GM21529 (cell line): ENCODE results near the gene CYP4Z1.
"Not testable (repeated sequence)": the region's sequence is repeated elsewhere in the genome, so short reads cannot be mapped to it uniquely, and the experiment has no call there.

Experiments
- ATAC-seq: cut with Tn5 transposase; IDR thresholded peaks from one replicate; pipeline ENCODE4 v1.9.1; 2021; ENCODE audit not compliant: unreplicated experiment

CYP4Z1 gene

DNA sequence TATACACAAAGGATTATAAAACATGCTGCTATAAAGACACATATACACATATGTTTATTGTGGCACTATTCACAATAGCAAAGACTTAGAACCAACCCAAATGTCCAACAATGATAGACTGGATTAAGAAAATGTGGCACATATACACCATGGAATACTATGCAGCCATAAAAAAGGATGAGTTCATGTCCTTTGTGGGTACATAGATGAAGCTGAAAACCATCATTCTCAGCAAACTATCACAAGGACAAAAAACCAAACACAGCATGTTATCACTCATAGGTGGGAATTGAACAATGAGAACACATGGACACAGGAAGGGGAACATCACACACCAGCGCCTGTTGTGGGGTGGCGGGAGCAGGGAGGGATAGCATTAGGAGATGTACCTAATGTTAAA, 60.0 kb downstream of the CYP4Z1 start:
- not testable (repeated sequence) for ATAC-seq

GRCh38 chr1:47128221-47128620, 61.2 kb downstream of the CYP4Z1 start:
- ATAC-seq, result no peak

DNA sequence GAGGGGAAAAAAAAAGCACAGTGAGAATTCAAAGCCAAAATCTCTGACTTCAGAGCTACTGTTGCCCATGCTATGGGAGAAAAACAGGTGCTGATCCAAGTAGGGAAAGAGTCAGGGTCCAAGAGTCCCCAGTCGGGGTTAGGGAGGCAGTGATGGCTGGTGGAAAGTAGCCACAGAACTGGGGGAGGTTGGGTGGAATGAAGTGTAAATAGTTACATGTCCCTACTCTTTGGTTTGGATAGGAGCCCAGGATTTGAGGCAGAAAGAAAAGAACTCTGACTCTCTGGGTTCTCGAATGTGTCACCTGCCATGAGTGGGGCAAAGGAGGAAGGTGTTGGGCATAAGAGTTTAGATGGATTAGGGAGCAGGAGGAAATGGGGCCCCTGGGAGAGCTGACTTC, 61.8 kb downstream of the CYP4Z1 start:
- not testable (repeated sequence) for ATAC-seq

DNA sequence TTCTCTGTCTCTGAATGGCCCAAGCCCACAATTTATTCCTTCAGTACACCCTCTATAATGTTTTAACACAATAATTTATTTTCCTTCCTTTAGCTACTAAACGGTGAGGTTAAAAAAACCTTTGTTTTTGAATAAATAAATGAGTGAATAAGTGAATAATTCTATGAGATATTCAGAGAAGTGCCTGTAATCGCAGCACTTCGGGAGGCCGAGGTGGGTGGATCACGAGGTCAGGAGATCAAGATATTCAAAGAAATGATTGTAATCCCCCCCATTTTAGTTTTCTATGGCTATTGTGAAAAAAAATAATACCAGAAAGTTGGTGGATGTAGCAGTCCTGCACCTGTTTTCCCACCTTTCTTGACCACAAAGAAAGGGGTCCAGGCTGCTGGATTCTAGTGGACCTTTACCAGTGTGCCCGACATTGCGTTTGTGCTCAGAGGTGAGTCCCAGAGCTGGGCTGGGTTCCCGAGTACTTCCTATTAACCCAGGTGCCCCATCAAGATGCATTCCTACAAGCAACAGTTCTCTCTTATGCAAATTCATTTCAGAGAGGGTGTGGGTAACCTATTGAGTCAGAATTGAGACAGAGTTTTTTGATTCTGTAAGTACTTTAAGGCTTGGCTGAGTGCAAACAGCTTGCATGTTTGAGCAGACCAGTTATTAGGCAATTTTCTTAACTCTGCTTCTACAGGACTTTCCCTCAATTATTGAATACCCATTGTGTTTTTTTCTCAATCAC, 62.6 kb downstream of the CYP4Z1 start:
- ATAC-seq, result not testable (repeated sequence)

- not testable (repeated sequence) for ATAC-seq
These were observed 65.6 kb downstream of the CYP4Z1 start for GRCh38 chr1:47132665-47133064.

- no peak for ATAC-seq
These were observed 70.2 kb downstream of the CYP4Z1 start, which contains the start of gene CYP4A22 for GRCh38 chr1:47137198-47137597. Gene CYP4A22 (plus strand): TSS chr1:47137441. CDS start chr1:47137486, 45 bp downstream.

- ATAC-seq, result no peak
These were observed 71.0 kb downstream of the CYP4Z1 start for GRCh38 chr1:47137925-47138615.

DNA sequence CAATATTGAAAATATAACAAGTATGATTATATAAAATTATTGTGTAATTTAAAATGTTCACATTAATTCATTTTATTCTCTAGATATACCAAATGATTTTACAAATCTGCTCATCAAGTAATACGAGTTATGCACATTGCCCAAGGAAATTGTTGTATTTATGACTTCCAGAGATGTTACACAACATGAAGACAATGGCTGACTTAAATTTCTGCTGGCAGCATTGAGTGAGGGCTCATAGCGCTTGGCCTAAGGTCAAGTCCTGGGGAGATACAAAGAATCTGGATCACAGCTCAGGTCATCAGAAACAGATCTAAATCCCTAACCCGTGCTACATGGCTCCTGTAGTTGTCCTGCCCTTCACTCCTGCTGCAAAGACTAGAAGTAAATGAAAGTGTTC, 73.3 kb downstream of the CYP4Z1 start:
- ATAC-seq, result not testable (repeated sequence)

- ATAC-seq, result not testable (repeated sequence)
These were observed 76.6 kb downstream of the CYP4Z1 start for GRCh38 chr1:47143654-47144053.

GRCh38 chr1:47146495-47146894, 79.5 kb downstream of the CYP4Z1 start:
- not testable (repeated sequence) for ATAC-seq

DNA sequence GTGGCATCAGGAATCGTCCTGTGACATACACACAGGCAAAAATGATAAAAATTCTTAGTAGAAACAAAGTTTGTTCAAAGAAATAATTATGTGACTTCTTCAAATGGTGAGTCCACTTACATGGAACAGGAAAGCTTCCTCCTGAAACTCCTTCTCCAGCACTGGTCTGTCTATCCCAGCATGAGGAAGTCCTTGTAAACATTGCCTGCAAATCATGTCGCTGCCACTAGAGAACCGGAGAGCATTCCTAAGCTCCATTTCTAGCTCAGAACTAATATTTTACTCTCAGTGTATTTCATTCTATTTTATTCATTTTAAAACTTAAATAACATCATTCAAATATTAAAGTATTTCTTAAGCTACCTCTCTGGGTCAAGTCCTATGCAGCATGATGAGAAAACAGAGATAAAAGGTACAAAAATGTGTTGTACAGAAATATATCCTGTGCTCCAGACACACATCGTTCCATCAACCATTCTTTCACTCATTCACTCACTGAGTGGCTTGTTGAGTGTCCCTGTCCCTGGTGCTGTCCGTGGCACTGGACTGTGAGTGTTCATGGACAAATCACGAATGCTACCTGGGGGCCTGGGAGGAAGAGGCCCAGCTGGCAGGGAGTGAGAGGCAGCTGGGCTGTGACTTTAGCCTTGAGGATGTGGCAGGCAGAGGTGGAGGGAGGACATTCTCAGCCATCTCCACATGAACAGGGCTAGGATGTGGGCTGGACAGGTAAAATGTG, 80.2 kb downstream of the CYP4Z1 start:
- no peak for ATAC-seq

GRCh38 chr1:47149162-47149561, 82.1 kb downstream of the CYP4Z1 start:
- ATAC-seq, result not testable (repeated sequence)

DNA sequence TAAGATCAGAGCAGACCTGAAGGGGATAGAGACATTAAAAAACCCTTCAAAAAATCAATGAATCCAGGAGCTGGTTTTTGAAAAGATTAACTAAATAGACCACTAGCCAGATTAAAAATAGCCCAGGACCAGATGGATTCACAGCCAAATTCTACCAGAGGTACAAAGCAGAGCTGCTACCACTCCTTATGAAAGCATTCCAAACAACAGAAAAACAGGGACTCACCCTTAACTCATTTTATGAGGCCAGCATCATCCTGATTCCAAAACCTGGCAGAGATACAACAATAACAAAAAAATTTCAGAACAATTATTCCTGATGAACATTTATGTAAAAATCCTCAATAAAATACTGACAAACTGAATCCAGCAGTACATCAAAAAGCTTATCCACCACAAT, 89.4 kb downstream of the CYP4Z1 start:
- not testable (repeated sequence) for ATAC-seq

- ATAC-seq, result not testable (repeated sequence)
These were observed 90.9 kb downstream of the CYP4Z1 start for GRCh38 chr1:47157957-47158356.

- no peak for ATAC-seq
These were observed 93.7 kb downstream of the CYP4Z1 start for GRCh38 chr1:47160716-47161115.

DNA sequence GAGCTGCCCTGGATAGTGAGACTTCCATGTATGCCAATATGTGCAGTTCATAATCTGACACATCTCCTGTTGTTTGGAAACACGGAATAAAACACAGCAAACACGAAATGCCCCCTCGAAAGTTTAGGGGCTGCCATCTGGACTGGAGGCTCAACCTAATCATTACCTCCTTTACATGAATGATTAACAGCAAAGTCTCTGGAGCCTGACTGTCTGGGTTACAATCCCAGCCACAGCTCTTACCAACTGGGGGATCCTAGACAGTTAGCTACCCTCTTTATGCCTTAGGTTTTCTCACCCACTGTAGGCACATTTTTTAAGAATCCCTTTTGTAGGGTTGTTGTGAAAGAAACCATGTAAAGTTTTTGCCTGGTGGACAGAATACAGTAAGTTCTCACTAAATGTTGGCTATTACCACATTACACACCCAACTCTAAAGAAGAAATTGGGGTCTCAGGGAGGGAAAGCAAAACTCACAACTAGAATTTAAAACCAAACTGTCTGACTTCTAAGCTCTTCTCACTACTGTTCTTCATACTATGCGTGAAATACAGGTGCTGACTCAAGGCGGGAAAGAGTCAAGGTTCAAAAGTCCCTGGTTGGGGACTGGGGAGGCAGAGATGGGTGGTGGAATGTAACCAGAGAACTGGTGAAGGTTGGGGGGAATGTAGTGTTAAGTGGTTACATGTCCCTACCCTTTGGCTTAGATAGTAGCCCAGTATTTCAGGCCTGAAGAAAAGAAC, 94.4 kb downstream of the CYP4Z1 start:
- no peak for ATAC-seq

- no peak for ATAC-seq
These were observed 97.5 kb downstream of the CYP4Z1 start for GRCh38 chr1:47164552-47164951.
